Prostate gland (tissue), 2 donors: Measurements from ENCODE around the gene NOTCH1.

ENCODE experiments used
- POLR2A ChIP-seq: fragments of 450-650 bp; IDR thresholded peaks from one replicate; pipeline ENCODE4 v1.6.1; 2016; ENCODE audit warnings: antibody characterized with exemption, mild to moderate bottlenecking
- POLR2AphosphoS5 ChIP-seq: sonication (generic); formaldehyde crosslinking; IDR thresholded peaks from one replicate; pipeline ENCODE4 v1.6.1; 2017; ENCODE audit warnings: antibody characterized with exemption
- TF ChIP-seq, protein P1 (sequence below), 4 experiments: fragments of 200-600 bp in 2 of 4; fragments of 450-650 bp in 2 of 4; sonication (generic) in 2 of 4; IDR thresholded peaks; 1 replicate in 3 of 4; 2 replicates in 1 of 4; pipeline ENCODE4 v1.5.1; 2016 to 2019; ENCODE audit warnings: antibody characterized with exemption in 4 of 4, mild to moderate bottlenecking in 2 of 4, moderate library complexity in 2 of 4

DNA sequence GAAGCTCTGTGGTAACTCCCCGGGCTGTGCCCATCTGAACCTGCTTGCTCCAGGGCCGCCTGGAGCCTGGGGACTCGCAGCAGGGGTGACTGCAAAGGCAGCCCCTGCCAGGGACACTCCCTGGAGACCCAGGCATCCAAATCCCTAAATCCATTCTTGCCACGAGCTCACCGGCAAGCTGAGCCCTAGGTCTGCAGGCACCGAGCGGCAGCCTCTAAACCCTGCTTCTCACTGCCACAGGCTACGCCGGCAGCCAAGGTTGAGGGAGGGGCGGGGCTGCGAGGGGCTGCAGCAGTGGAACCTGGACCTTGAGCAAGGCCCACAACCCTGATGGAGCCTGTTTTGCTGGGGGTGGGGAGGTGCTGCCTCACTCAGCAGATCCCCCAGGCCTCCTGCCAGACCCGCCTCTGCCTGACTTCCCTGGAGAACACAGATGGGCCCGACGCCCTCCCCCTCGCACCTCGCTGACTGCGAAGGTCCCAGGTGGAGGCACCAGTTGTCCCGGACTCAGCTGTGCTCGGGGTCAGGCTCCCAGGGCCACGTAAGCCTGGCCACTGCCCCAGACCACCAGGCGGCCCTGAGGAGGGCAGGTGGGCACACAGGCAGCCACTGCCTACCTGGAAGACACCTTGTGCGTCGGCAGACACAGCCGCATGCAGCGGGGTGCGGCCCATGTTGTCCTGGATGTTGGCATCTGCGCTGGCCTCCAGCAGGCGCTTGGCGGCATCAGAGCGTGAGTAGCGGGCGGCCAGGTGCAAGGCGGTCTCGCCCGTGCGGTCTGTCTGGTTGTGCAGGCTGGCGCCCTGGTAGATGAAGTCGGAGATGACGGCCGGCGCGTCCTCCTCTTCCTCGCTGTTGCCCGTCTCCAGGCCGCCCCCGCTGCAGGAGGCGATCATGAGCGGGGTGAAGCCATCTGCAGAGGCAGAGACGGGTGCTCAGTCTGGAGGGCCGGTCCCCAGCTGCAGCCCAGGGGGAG lies 45.6 kb downstream of the NOTCH1 start:
- TF ChIP-seq, protein P1, sequence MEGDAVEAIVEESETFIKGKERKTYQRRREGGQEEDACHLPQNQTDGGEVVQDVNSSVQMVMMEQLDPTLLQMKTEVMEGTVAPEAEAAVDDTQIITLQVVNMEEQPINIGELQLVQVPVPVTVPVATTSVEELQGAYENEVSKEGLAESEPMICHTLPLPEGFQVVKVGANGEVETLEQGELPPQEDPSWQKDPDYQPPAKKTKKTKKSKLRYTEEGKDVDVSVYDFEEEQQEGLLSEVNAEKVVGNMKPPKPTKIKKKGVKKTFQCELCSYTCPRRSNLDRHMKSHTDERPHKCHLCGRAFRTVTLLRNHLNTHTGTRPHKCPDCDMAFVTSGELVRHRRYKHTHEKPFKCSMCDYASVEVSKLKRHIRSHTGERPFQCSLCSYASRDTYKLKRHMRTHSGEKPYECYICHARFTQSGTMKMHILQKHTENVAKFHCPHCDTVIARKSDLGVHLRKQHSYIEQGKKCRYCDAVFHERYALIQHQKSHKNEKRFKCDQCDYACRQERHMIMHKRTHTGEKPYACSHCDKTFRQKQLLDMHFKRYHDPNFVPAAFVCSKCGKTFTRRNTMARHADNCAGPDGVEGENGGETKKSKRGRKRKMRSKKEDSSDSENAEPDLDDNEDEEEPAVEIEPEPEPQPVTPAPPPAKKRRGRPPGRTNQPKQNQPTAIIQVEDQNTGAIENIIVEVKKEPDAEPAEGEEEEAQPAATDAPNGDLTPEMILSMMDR (IDR thresholded peaks at IDR 0.05): no peak
- TF ChIP-seq POLR2A (no peak), POLR2AphosphoS5 (no peak)
